Activated effector memory CD4-positive, alpha-beta T cell treated with Interleukin-2 at 50 U/mL for 16 hours (primary cell): ENCODE results near the gene CLDN6.

Source experiments
- DNase-seq: peaks from one replicate; pipeline ENCODE4 v3.0.0-alpha.2; 2020

The CLDN6 gene

GRCh38 chr16:3027489-3027795, 9.5 kb upstream of the CLDN6 start:
- no peak for DNase-seq

- DNase-seq = no peak
Measured at GRCh38 chr16:3026609-3027488, 8.9 kb upstream of the CLDN6 start.

GRCh38 chr16:3026003-3026378, 8.0 kb upstream of the CLDN6 start:
- DNase-seq = no peak

- no peak for DNase-seq
Measured at GRCh38 chr16:3025032-3026002, 7.3 kb upstream of the CLDN6 start.

- peak; percentile 93 for DNase-seq
Measured at GRCh38 chr16:3023669-3024478, 5.9 kb upstream of the CLDN6 start, which contains the start of the genes HCFC1R1 and THOC6. TSS of gene HCFC1R1 (minus strand) at chr16:3023942. CDS start at chr16:3023941, 1 bp downstream. TSS of gene THOC6 (plus strand) at chr16:3024035. CDS start at chr16:3024327, 292 bp downstream.

- DNase-seq = no peak
Measured at GRCh38 chr16:3023415-3023668, 5.4 kb upstream of the CLDN6 start.

- DNase-seq = no peak
Measured at GRCh38 chr16:3022684-3023414, 4.9 kb upstream of the CLDN6 start.

- peak; percentile 76 for DNase-seq
Measured at GRCh38 chr16:3022208-3022683, 4.3 kb upstream of the CLDN6 start.

GRCh38 chr16:3021449-3022207, 3.6 kb upstream of the CLDN6 start:
- DNase-seq = peak; percentile 57

GRCh38 chr16:3020604-3021448, 2.8 kb upstream of the CLDN6 start:
- DNase-seq = peak; percentile 65

- peak; percentile 57 for DNase-seq
Measured at GRCh38 chr16:3020247-3020603, 2.2 kb upstream of the CLDN6 start, which contains the start of gene TNFRSF12A. TSS of gene TNFRSF12A (plus strand) at chr16:3020368. CDS start at chr16:3020398, 30 bp downstream.

- no peak for DNase-seq
Measured at GRCh38 chr16:3019594-3020246, 1.7 kb upstream of the CLDN6 start.

GRCh38 chr16:3017344-3017743, 639 bp downstream of the CLDN6 start:
- no peak for DNase-seq

GRCh38 chr16:3015865-3016521, 2.0 kb downstream of the CLDN6 start:
- no peak for DNase-seq

GRCh38 chr16:3014971-3015370, 3.0 kb downstream of the CLDN6 start:
- DNase-seq = no peak

- no peak for DNase-seq
Measured at GRCh38 chr16:3013998-3014690, 3.8 kb downstream of the CLDN6 start.

GRCh38 chr16:3013491-3013951, 4.5 kb downstream of the CLDN6 start:
- no peak for DNase-seq

- DNase-seq = no peak
Measured at GRCh38 chr16:3012828-3013420, 5.1 kb downstream of the CLDN6 start, which contains the start of gene CLDN9. TSS of gene CLDN9 (plus strand) at chr16:3012923. CDS start at chr16:3013363, 440 bp downstream.
